Psoas muscle (tissue), 8 donors: ENCODE measurements around the gene EPS8L2. TPM values are rescaled to one million over a fixed set of nuclear protein-coding genes. Genes with fewer than 3 reads are reported as not detected.

Source experiments
- ATAC-seq, 4 donors: fragments of 200-7000 bp; cut with Tn5 transposase; one replicate each; pipeline ENCODE4 v1.9.1; 2020; ENCODE audit warnings: moderate library complexity in 3 of 4, mild to moderate bottlenecking in 2 of 4
- DNase-seq, 2 donors: peaks; one replicate each; pipeline ENCODE4 v3.0.0-alpha.2; 2020
- H3K27ac ChIP-seq: fragments of 200-600 bp; one replicate; pipeline ENCODE4 v1.8.0; 2022
- H3K27me3 ChIP-seq, 3 donors: fragments of 200-600 bp in 1 of 3; one replicate each; pipeline versions ENCODE4 v1.6.1 to v1.8.0; 2013 to 2022; ENCODE audit warnings: low read length in 2 of 3, mild to moderate bottlenecking in 2 of 3, moderate library complexity in 1 of 3; ENCODE audit not compliant: insufficient read depth in 3 of 3
- H3K36me3 ChIP-seq, 2 donors: fragments of 200-600 bp in 1 of 2; one replicate each; pipeline versions ENCODE4 v1.6.1 to v1.8.0; 2013 to 2022; ENCODE audit warnings: low read depth in 1 of 2, mild to moderate bottlenecking in 1 of 2, moderate library complexity in 1 of 2; ENCODE audit not compliant: insufficient read depth in 1 of 2
- H3K4me1 ChIP-seq: fragments of 200-600 bp; one replicate; pipeline ENCODE4 v1.8.0; 2022
- H3K4me3 ChIP-seq: fragments of 200-600 bp; one replicate; pipeline ENCODE4 v1.8.0; 2022; ENCODE audit warnings: mild to moderate bottlenecking
- H3K9me3 ChIP-seq: fragments of 200-600 bp; one replicate; pipeline ENCODE4 v1.8.0; 2022
- WGBS, 3 donors: extraction: QIAGEN DNeasy Blood & Tissue Kit; methylation state at CpG; one replicate each; pipeline versions ENCODE4 v1.1.6 to v1.1.7; 2013; 5-methylcytosine and 5-hydroxymethylcytosine counted together
- intact Hi-C, 2 donors: fragments of 100-400 bp; cut with DNase I; formaldehyde crosslinking; loops; one replicate each; pipeline versions ENCODE4 v1.11.0 to v1.14.2; 2022
- polyA plus RNA-seq, 3 donors: library from polyadenylated mRNA; stranded (reverse); fragments of 200-250 nt; gene quantifications; one replicate each; pipeline ENCODE4 v1.2.3, GENCODE V29; 2013
- total RNA-seq, 4 donors: library from RNA; stranded (reverse); fragmentation: NEBNext Ultra II Directional in 2 of 4; extraction: Animal tissue kit (Norgen Biotek cat#: 25700) in 2 of 4; gene quantifications; one replicate each; pipeline versions ENCODE4 v1.2.1 to v1.2.4, GENCODE V29; 2021 to 2023
- TF ChIP-seq, protein P1 (sequence below): fragments of 200-600 bp; IDR thresholded peaks from one replicate; pipeline ENCODE4 v1.8.0; 2022; ENCODE audit warnings: antibody characterized with exemption
- donor health status: healthy with polysubstance abuse.
- donor health status: DM: no; HTN: no; CAD: no; lungs with moderate emphysema.
- donor health status: Bipolar disorder and iron deficiency.
- donor health status: healthy.
- donor health status: DM: yes; HTN: yes; CAD: no.
- donor health status: DM: no; HTN: no; CAD: no.
- donor health status: DM: no; HTN: no; CAD: no.
- donor health status: DM: yes; HTN: yes; CAD: no.

The EPS8L2 gene
- total and polyA plus RNA-seq, 7 donors, result 0.47 to 3.1 (median 0.89) TPM

DNA sequence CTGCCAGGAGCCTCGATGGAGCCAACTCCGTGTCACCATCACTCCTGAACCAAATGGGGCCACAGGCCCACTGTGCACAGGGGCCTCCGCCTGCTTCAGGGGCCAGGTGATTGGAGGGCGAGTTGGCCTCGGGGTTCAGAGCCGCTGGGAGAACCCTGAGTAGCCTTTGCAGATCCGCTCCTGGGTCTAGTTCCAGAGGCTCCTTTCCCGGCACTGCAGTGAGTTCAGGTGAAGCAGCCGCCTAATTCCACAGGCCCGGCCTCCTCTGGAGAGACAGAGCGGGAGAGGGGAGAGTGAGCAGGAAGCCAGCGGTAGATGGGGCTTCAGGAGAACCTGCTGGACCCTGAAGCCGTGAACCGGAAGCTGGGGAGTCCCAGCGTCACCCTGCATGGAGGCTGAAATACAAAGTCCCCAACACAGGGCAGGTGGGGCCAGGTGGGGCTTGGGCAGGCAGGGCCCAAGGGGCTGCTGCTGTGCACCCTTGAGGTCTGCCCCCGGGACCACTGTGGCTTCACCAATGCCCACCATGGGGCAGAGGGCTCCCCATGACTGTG is 46.4 kb upstream of the EPS8L2 start:
- intact Hi-C loops, result loop anchor here in 1 of 2 donors (5.0 kb wide), 1 partner anchor 63 kb away; no protein-coding TSS in a partner anchor
- peaks cover 3 to 38% of the 10 kb centered on the region in 2 donors for H3K36me3 ChIP-seq
- no peak for ATAC-seq

DNA sequence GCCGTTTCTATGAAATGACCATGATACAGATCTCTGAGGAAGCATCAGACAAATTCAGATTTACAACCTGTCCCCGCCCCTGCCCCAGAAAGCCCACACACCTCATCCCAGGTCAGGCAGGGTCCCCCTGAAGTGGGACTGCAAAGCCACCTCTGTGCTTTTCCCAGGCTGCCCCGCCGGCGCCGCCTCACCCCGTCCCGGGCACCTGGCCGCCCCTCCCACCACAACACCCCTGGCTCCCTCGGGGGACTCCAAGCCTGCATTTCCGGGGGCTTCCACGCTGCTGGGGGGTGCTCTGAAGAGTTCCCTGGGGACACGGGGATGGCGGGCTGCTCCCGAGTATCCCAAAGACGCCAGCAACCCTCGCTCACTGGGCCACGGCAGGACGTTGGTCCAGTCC is 45.8 kb upstream of the EPS8L2 start:
- H3K9me3 ChIP-seq, result no peaks in the 10 kb centered on the region
- no peak for DNase-seq
- intact Hi-C loops, result loop anchor here in 1 of 2 donors (5.0 kb wide), 1 partner anchor 62 kb away; no protein-coding TSS in a partner anchor
- WGBS, 3 donors, result 81 to 89% (median 86%) methylated on average over 19 of the region's 19 CpGs
- H3K36me3 ChIP-seq, result peaks cover 3 to 36% of the 10 kb centered on the region in 2 donors
- H3K27me3 ChIP-seq, result no peaks in the 10 kb centered on the region
- ATAC-seq, result peak in 1 of 4 donors; percentile 9
- H3K4me3 ChIP-seq, result no peak overlapping the region
- H3K4me1 ChIP-seq, result no peaks in the 10 kb centered on the region
- no peak overlapping the region for H3K27ac ChIP-seq
- TF ChIP-seq, protein P1, sequence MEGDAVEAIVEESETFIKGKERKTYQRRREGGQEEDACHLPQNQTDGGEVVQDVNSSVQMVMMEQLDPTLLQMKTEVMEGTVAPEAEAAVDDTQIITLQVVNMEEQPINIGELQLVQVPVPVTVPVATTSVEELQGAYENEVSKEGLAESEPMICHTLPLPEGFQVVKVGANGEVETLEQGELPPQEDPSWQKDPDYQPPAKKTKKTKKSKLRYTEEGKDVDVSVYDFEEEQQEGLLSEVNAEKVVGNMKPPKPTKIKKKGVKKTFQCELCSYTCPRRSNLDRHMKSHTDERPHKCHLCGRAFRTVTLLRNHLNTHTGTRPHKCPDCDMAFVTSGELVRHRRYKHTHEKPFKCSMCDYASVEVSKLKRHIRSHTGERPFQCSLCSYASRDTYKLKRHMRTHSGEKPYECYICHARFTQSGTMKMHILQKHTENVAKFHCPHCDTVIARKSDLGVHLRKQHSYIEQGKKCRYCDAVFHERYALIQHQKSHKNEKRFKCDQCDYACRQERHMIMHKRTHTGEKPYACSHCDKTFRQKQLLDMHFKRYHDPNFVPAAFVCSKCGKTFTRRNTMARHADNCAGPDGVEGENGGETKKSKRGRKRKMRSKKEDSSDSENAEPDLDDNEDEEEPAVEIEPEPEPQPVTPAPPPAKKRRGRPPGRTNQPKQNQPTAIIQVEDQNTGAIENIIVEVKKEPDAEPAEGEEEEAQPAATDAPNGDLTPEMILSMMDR, result no peak

More for the DNA sequence above, 46.4 kb upstream of the EPS8L2 start:
- H3K27ac ChIP-seq, result no peak overlapping the region
- no peaks in the 10 kb centered on the region for H3K27me3 ChIP-seq
- H3K9me3 ChIP-seq, result no peaks in the 10 kb centered on the region
- TF ChIP-seq, protein P1, result no peak
- no peak overlapping the region for H3K4me3 ChIP-seq
- 89 to 93% (median 89%) methylated on average over 16 of the region's 16 CpGs for whole genome bisulfite sequencing, 3 donors
- DNase-seq, result no peak
- H3K4me1 ChIP-seq, result no peaks in the 10 kb centered on the region

DNA sequence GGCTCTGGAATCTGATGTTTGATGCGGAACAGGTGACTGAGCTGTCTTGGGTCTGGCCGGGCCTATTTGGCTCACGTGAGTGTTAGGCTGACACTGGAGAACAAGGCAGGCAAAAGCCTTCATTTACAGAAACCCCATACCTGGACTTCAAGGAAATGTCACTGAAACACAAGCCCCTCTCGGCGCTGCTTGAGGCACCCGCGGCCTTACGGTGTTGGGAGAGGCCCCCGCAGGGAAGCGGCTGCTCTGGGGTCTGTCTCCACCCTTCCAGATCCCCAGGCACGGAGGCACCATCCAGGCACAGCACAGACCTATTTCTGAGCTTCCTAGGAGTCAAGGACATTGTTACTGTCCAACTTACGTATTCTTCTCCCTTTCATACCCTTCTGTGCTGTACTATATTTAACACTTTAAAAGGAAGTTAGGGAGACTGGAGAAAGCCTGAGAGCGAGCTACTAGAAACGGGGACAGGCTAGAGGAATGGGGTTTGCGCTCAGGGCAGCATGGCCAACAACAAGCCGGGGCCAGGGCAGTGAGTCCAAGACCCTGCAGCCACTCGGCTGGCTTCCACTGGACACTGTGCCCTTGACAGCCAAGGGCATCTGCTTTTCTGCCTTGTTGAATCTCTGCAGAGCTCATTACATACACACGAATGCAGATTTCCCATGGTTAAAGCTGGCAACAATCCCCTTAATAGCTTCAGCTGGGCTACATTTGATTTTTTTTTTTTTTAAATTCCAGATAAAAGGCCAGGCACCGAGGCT is 45.2 kb upstream of the EPS8L2 start:
- Histone ChIP-seq H3K27ac (no peak overlapping the region), H3K36me3 (peaks cover 3 to 38% of the 10 kb centered on the region in 2 donors), H3K9me3 (no peaks in the 10 kb centered on the region), H3K4me1 (peaks cover 2% of the 10 kb centered on the region), H3K4me3 (no peak overlapping the region), H3K27me3 (no peaks in the 10 kb centered on the region)
- no peak for DNase-seq
- WGBS, 3 donors, result 71 to 77% (median 75%) methylated on average over 19 of the region's 19 CpGs
- peak in 1 of 4 donors; percentile 7 for ATAC-seq
- intact Hi-C loops, result loop anchor here in 1 of 2 donors (5.0 kb wide), 1 partner anchor 61 kb away; no protein-coding TSS in a partner anchor
- TF ChIP-seq, protein P1, result no peak

DNA sequence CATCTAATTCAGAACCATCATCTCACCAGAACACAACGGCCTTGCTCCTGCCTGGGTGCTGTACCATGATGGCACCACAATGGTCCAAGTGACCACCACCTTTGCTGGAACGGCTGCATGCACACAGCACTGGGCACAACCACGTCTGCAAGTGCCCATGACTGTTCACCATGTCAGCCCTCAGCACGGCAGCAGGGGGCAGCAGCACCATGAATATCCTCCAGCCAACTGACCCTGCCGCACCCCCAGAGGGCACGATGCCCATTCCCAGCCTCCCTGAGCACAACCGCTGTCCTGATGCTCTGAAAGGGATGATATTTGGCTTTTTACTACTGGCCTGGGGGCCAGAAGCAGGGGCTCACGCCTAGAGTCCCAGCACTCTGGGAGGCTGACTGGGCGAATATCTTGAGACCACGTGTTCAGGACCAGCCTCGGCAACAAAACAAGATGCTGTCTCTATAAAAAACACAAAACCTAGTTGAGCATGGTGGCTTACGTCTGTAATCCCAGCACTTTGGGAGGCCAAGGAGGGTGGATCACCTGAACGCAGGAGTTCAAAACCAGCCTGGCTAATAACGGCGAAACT is 43.2 kb upstream of the EPS8L2 start:
- TF ChIP-seq, protein P1, result peak; percentile 57
- Histone ChIP-seq H3K4me3 (no peak overlapping the region), H3K36me3 (peaks cover 3 to 37% of the 10 kb centered on the region in 2 donors), H3K9me3 (no peaks in the 10 kb centered on the region), H3K4me1 (peaks cover 4% of the 10 kb centered on the region), H3K27me3 (no peaks in the 10 kb centered on the region), H3K27ac (no peak overlapping the region)
- intact Hi-C loops, result loop anchor here (2.0 to 5.0 kb wide), 2 partner anchors 60 kb away; no protein-coding TSS in a partner anchor
- DNase-seq (peak; percentile 69 to 81), ATAC-seq (peak; percentile 51 to 70 (median 68))
- WGBS, 3 donors, result 54 to 62% (median 54%) methylated on average over 15 of the region's 15 CpGs
